Esophagus (tissue), 2 donors: ENCODE data around the gene ATRIP. TPM values are rescaled to one million over a fixed set of nuclear protein-coding genes. Genes with fewer than 3 reads are reported as not detected.
"Not testable (repeated sequence)": the region's sequence is repeated elsewhere in the genome, so short reads cannot be mapped to it uniquely, and the experiment has no call there.

Experiments used
- H3K27ac ChIP-seq, 2 donors: one replicate each; pipeline ENCODE4 v1.5.1; 2013; ENCODE audit warnings: low read depth in 2 of 2, mild to moderate bottlenecking in 2 of 2, inconsistent platforms in 1 of 2, low read length in 1 of 2, moderate library complexity in 1 of 2
- H3K27me3 ChIP-seq, 2 donors: one replicate each; pipeline ENCODE4 v1.6.1; 2013; ENCODE audit warnings: low read length in 2 of 2, control low read depth in 1 of 2, mild to moderate bottlenecking in 1 of 2; ENCODE audit not compliant: insufficient read depth in 2 of 2, control insufficient read depth in 1 of 2
- H3K36me3 ChIP-seq, 2 donors: one replicate each; pipeline ENCODE4 v1.6.1; 2013; ENCODE audit warnings: low read length in 1 of 2; ENCODE audit not compliant: control insufficient read depth in 2 of 2, insufficient read depth in 2 of 2
- H3K4me1 ChIP-seq, 2 donors: one replicate each; pipeline ENCODE4 v1.6.1; 2013; ENCODE audit warnings: low read length in 1 of 2; ENCODE audit not compliant: control insufficient read depth in 2 of 2, insufficient read depth in 2 of 2
- H3K4me3 ChIP-seq, 2 donors: one replicate each; pipeline ENCODE4 v1.5.1; 2013; ENCODE audit warnings: low read length in 2 of 2, mild to moderate bottlenecking in 2 of 2, low read depth in 1 of 2, moderate library complexity in 1 of 2
- H3K9me3 ChIP-seq, 2 donors: one replicate each; pipeline ENCODE4 v1.6.1; 2013; ENCODE audit warnings: mild to moderate bottlenecking in 2 of 2, low read depth in 1 of 2, low read length in 1 of 2, moderate library complexity in 1 of 2; ENCODE audit not compliant: control insufficient read depth in 2 of 2, insufficient read depth in 1 of 2
- WGBS, 2 donors: extraction: QIAGEN DNeasy Blood & Tissue Kit; methylation state at CpG; one replicate each; pipeline ENCODE4 v1.1.7; 2013; 5-methylcytosine and 5-hydroxymethylcytosine counted together
- polyA plus RNA-seq, 2 donors: library from polyadenylated mRNA; stranded (reverse); fragments of 200-250 nt; gene quantifications; one replicate each; pipeline ENCODE4 v1.2.3, GENCODE V29; 2013
- donor health status: healthy with polysubstance abuse.
- donor health status: Bipolar disorder and iron deficiency.

The ATRIP gene
- polyA plus RNA-seq, 2 donors: 4.9 to 5.7 TPM

GRCh38 chr3:48451270-48451669 lies 4.7 kb downstream of the ATRIP start:
- WGBS, 2 donors: 79 to 95% methylated on average over 1 of the region's 1 CpG
- no peaks in the 10 kb centered on the region for H3K4me1 ChIP-seq
- H3K27me3 ChIP-seq: no peaks in the 10 kb centered on the region
- no peak overlapping the region for H3K4me3 ChIP-seq
- no peaks in the 10 kb centered on the region for H3K9me3 ChIP-seq
- no peak overlapping the region for H3K27ac ChIP-seq
- peaks cover 2 to 4% of the 10 kb centered on the region in 2 donors for H3K36me3 ChIP-seq

GRCh38 chr3:48456456-48456855 lies 9.9 kb downstream of the ATRIP start:
- Histone ChIP-seq H3K27me3 (no peaks in the 10 kb centered on the region), H3K36me3 (peaks cover 17 to 21% of the 10 kb centered on the region in 2 donors), H3K9me3 (no peaks in the 10 kb centered on the region), H3K4me1 (no peaks in the 10 kb centered on the region), H3K4me3 (no peak overlapping the region), H3K27ac (no peak overlapping the region)
- 96 to 100% methylated on average over 1 of the region's 1 CpG for WGBS, 2 donors

- Histone ChIP-seq H3K36me3 (peaks cover 17 to 18% of the 10 kb centered on the region in 2 donors), H3K27ac (no peak overlapping the region), H3K27me3 (no peaks in the 10 kb centered on the region), H3K4me3 (no peak overlapping the region), H3K9me3 (no peaks in the 10 kb centered on the region), H3K4me1 (no peaks in the 10 kb centered on the region)
- WGBS, 2 donors: 68 to 82% methylated on average over 3 of the region's 3 CpGs
Measured at GRCh38 chr3:48459331-48459730, 12.8 kb downstream of the ATRIP start.

- Histone ChIP-seq H3K36me3 (peaks cover 17 to 23% of the 10 kb centered on the region in 2 donors), H3K27me3 (no peaks in the 10 kb centered on the region), H3K4me1 (peaks cover 0 to 4% of the 10 kb centered on the region in 2 donors), H3K27ac (no peak overlapping the region), H3K4me3 (no peak overlapping the region), H3K9me3 (no peaks in the 10 kb centered on the region)
- 56 to 67% methylated on average over 7 of the region's 7 CpGs for WGBS, 2 donors
Measured at GRCh38 chr3:48459773-48460516, 13.4 kb downstream of the ATRIP start.

- Histone ChIP-seq H3K4me3 (no peak overlapping the region), H3K27ac (no peak overlapping the region), H3K36me3 (peaks cover 16 to 23% of the 10 kb centered on the region in 2 donors), H3K27me3 (no peaks in the 10 kb centered on the region), H3K9me3 (no peaks in the 10 kb centered on the region), H3K4me1 (peaks cover 0 to 10% of the 10 kb centered on the region in 2 donors)
- 72 to 83% methylated on average over 3 of the region's 3 CpGs for WGBS, 2 donors
Measured at GRCh38 chr3:48460517-48460902, 14.0 kb downstream of the ATRIP start.

GRCh38 chr3:48461767-48462166 lies 15.2 kb downstream of the ATRIP start:
- not testable (repeated sequence) for H3K9me3 ChIP-seq, H3K4me3 ChIP-seq, H3K27me3 ChIP-seq, H3K27ac ChIP-seq
- WGBS, 2 donors: 83 to 84% methylated on average over 7 of the region's 7 CpGs
- peaks cover 0 to 14% of the 10 kb centered on the region in 2 donors for H3K4me1 ChIP-seq
- H3K36me3 ChIP-seq: peaks cover 16 to 23% of the 10 kb centered on the region in 2 donors

GRCh38 chr3:48463703-48464102 lies 17.2 kb downstream of the ATRIP start:
- Histone ChIP-seq H3K27me3 (no peaks in the 10 kb centered on the region), H3K4me3 (no peak overlapping the region), H3K9me3 (no peaks in the 10 kb centered on the region), H3K36me3 (peaks cover 23 to 30% of the 10 kb centered on the region in 2 donors), H3K27ac (no peak overlapping the region), H3K4me1 (peaks cover 9 to 29% of the 10 kb centered on the region in 2 donors)
- WGBS, 2 donors: 73 to 80% methylated on average over 9 of the region's 9 CpGs

- Histone ChIP-seq H3K36me3 (peaks cover 20 to 36% of the 10 kb centered on the region in 2 donors), H3K4me1 (peaks cover 17 to 38% of the 10 kb centered on the region in 2 donors), H3K9me3 (no peaks in the 10 kb centered on the region), H3K4me3 (no peak overlapping the region), H3K27ac (peak overlapping the region; percentile 99 to 100), H3K27me3 (no peaks in the 10 kb centered on the region)
- 92 to 94% methylated on average over 17 of the region's 17 CpGs for WGBS, 2 donors
Measured at GRCh38 chr3:48464713-48465221, 18.2 kb downstream of the ATRIP start.

GRCh38 chr3:48465237-48465530 lies 18.6 kb downstream of the ATRIP start:
- Histone ChIP-seq H3K27me3 (no peaks in the 10 kb centered on the region), H3K4me3 (no peak overlapping the region), H3K9me3 (no peaks in the 10 kb centered on the region), H3K27ac (peak overlapping the region; percentile 99 to 100), H3K36me3 (peaks cover 18 to 34% of the 10 kb centered on the region in 2 donors), H3K4me1 (peaks cover 21 to 41% of the 10 kb centered on the region in 2 donors)
- 21% methylated on average over 7 of the region's 7 CpGs for WGBS, 2 donors
